GM18519 (cell line): Measurements from ENCODE around the gene CATSPER2.
A peak's percentile ranks its signal among the peaks of the same experiment; 100 is the strongest.
"Not testable (repeated sequence)": the region's sequence is repeated elsewhere in the genome, so short reads cannot be mapped to it uniquely, and the experiment has no call there.

ENCODE experiments used
- ATAC-seq: cut with Tn5 transposase; IDR thresholded peaks from one replicate; pipeline ENCODE4 v1.9.1; 2021; ENCODE audit warnings: mild to moderate bottlenecking, moderate library complexity; ENCODE audit not compliant: unreplicated experiment, low FRiP score

Gene CATSPER2

GRCh38 chr15:43648649-43649429 is at the start of gene CATSPER2:
Gene CATSPER2 (minus strand): TSS chr15:43648844. CDS start chr15:43648061, 783 bp downstream.
- no peak for ATAC-seq

DNA sequence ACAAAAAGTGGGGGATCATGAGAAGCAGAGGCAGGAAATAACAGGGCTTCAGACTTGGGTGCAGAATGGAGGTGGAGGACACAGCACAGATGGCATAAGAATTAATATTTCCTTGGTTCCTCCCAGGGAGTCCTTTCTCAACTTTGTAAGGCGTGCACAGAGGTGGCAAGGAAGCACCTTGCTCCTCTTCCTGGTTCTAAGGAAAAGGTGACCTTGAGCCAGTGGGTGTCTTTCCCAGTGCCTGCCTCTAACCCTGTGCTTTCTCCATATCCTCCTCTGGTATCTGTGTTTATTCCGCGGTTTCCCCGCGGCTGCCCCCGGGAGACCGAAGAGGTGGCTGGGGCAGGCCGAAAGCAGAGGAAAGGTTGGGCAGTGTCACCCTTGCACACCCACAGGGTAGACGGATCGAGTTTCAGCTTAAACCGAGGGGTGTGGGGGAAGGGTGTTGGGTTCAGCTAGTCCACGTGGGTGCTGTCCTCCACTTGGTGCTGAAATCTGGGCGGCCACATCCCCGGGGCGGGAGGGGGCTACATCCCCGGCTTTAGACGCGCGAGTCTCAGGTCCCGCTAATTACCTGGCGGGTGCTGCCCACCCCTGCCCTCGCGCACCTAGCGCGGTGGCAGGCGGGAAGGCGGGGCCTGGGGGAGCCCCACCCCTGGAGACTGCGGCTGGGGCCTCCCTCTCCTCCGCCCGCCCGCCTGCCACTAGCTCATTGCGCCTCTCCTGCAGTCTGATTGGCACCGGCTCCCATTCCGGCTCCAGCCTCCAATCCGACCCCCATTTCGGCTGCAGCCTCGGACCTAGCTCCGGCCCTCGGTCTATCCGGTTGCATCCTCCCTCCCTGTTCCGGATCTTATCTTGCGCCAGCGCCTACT is 44.7 kb upstream of the CATSPER2 start, which contains the start of gene CKMT1A:
Gene CKMT1A, plus strand, starts transcription at position 712 of the 875 bp plus-strand sequence. CDS start 192 bp downstream, outside the sequence.
- not testable (repeated sequence) for ATAC-seq

DNA sequence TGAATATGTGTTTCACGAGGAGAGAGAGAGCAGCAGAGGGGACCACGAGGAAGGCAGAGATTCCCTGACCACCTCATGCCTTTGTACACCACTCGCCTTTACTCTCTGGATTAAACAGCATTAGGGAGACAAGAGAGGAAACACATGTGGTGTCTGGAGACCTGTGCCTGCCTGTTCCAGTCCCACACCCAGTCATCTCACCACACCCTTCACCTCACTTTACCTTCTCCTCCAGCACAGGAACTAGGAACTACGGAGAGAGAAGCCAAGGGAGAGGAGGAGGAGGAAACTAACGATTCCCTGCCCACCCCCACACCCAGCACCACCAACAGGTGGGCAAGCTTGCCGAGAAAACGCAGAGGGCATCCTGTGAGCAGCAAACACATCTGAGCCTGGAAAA is 44.0 kb upstream of the CATSPER2 start:
- not testable (repeated sequence) for ATAC-seq

DNA sequence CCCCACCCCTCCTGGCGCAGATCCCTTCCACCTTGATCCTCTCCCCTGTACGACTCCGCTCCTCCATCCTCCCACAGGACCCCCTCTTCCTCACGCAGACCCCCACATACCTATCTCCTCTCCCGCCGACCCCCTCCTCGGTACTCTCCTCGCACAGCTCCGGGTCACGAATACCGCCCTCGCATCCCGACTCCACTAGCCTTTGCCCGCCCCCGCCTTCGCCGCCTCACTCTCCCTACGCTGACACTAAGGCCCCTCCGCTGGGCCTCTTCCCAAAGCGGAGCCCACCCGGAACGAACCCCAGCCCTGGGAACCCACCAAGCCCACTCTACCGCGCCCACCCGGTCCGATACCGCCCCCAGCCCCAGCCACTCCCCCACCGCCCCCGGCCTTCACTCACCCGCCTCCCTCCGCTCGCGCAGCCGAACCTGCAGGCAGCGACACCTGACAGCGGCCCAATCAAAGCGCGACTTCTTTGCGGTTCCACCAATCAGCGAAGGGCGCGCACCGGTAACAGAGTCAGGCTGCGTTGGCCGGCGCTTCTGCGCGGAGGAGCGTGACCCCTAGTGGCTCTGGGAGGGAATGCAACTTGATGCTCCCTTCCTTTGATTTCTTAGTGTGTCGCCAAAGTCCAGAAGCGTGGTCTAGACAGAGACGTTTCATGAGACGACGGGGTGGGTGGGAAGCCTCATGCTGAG is 41.1 kb upstream of the CATSPER2 start:
- peak; percentile 83 for ATAC-seq

DNA sequence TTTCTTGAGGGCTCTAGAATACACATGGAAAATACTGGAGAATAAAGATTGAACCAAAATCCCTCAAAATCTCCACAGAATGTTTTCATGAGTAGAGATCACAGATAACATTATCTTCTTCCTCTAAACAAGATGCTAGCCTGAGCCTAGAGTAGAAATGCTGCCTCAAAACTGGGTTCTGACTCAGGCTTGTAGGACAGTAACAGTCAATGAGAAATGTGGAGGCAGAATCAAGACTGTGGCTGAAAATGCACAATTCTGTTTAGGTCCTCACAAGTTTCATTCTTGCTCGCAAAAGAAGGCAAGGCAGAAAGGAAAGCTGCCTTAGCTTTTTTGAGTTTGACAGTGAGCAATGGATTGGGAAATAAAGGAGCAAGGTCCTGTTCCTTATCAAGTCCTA is 25.5 kb upstream of the CATSPER2 start:
- ATAC-seq, result not testable (repeated sequence)

DNA sequence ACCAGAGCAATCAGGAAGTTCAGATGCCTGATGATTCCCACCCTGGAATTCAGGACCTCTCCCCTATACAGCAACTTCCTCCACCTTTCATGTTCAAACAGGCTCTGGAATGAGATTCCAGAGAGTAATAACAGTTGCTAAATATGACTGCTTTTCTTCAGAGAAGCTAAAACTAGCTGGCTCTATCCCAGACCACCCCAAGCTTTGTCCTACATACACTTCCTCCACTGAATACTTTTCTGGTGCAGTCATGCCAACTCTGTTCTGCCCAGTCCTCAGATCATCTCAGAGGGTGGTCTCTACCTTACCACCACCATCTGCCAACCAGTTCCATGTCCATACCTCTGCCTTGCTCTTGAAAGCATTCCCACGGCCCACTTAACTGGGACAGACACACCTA is 17.5 kb upstream of the CATSPER2 start:
- not testable (repeated sequence) for ATAC-seq

GRCh38 chr15:43663333-43663732 is 14.7 kb upstream of the CATSPER2 start:
- ATAC-seq, result not testable (repeated sequence)

DNA sequence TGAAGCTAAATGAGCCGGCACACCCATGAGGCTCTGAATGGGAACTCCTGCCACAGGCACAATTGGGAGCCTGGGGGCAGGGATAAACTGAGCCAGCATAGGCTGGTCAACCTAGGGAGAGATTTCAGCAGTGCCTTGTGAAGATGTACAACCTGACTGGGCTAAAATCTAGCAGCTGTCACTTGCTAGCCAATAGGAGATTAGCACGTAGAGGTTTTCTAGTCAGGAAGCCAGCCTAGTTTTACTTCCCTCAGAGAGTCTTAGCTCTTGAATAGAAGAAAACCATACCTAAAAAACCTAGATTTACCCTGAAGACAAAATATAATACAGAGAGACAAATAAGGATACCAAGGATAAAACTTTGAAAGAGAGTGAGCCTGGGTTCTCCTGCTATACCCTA is 13.6 kb upstream of the CATSPER2 start:
- ATAC-seq, result not testable (repeated sequence)

DNA sequence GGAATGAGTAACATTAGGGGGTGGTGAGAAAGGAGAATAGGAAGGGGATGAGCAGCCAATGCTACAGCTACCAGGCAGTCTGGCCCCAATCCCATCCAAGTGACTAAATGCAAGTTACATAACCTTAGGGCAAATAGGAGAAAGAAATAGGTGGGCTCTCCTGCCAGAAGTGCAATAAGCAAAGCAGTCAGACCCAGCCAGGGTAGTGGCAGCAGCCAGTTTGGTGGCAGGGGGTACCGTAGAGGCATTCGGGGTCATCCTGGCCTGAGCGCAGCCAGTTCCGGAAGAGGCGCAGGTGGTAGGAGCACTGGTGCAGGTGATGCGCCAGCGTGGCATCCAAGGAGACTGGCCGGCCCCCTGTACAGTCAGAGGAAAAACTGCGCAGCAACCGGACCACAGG is 11.1 kb upstream of the CATSPER2 start:
- not testable (repeated sequence) for ATAC-seq

- not testable (repeated sequence) for ATAC-seq
Observed at GRCh38 chr15:43649430-43649926, 834 bp upstream of the CATSPER2 start.

DNA sequence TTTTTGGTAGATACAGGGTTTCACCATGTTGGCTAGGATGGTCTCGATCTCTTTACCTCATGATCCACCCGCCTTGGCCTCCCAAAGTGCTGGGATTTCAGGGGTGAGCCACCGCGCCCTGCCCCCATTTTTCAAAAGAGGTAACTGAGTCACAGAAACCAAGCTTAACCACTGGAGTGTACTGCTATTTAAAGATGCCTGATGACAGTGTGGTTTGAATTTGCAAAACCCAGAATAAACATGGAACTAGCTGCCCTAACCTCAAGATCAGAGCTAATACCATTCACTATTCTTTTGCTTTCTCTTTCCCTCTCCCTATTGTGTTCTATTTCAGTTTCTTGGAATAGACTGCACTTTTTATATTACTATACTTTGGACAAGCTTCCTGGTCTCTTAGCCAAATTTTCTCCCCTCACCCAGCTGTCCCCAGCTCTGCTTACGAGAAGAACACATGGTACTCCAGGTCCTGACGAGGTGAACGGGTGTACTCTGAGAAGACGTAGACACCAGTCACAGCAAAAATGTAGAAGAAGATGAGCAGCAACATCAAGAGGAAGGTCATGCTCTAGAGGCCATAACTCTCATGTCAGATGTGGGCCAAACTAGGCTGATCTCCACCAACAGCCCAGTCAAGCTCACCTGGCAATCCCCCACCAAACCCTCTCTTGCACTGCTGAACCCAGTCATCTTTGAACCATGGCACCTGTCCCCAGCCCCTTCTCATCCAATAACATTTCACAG is 10.0 kb downstream of the CATSPER2 start:
- not testable (repeated sequence) for ATAC-seq

GRCh38 chr15:43626937-43627336 is 21.7 kb downstream of the CATSPER2 start:
- not testable (repeated sequence) for ATAC-seq

- no peak for ATAC-seq
Observed at GRCh38 chr15:43625106-43625505, 23.5 kb downstream of the CATSPER2 start.

GRCh38 chr15:43622068-43622799 is 26.4 kb downstream of the CATSPER2 start:
- not testable (repeated sequence) for ATAC-seq

DNA sequence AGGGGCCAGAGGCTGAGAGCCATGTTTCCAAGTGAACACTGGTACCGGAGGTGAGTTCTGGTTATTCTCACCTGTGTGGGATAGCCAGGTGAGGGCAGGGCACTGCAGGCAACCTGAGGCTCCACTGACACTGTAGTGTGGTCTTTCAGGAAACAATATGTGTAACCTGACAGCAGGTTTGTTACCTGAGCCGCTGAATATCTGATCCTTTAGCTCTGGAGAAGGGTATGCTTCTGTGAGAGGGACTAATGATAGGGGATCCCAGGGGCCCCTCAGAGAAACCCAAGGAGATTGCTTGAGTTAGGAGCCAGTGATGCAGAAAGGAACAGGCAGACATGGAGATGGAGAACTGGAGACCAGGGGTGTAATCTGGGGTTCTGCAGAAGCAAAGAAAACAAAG is 29.9 kb downstream of the CATSPER2 start, which contains the start of gene STRC:
Gene STRC, minus strand, starts transcription at position 101 of the 400 bp plus-strand sequence. Its CDS starts 78 bp downstream, at position 23.
- not testable (repeated sequence) for ATAC-seq

DNA sequence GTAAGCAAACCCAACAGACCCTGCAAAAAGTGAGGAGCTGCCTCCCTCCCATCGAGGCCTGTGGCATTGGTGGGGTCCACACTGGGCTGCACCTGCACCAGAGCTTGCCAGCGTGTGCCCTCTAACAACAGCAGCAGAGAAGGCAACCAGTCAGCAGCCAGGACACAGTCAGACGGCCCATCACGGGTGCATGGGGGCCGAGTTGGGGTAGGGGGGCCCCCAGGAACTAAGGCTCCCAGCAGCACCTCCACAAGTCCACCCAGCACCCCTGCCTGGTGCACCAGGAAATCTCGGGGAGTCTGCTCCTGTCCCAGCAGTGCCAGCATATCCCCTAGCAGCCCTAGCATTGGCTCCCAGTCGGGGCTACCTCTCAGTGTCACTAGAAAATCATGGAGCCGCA is 30.9 kb downstream of the CATSPER2 start:
- ATAC-seq, result not testable (repeated sequence)

DNA sequence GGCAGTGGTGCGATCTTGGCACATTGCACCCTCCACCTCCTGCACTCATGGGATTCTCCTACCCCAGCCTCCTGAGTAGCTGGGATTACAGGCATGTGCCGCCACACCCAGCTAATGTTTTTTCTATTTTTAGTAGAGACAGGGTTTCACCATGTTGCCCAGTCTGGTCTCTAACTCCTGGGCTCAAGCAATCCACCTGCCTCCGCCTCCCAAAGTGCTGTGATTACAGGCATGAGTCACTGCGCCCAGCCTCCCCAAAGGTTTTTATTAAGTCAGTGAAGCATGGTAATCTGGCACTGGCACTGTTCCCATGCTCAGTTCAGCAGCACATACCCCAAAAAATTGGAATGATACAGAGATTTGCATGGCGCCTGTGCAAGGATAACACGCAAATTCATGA is 46.4 kb downstream of the CATSPER2 start:
- ATAC-seq, result not testable (repeated sequence)

GRCh38 chr15:43600200-43600599 is 48.4 kb downstream of the CATSPER2 start:
- ATAC-seq, result not testable (repeated sequence)

DNA sequence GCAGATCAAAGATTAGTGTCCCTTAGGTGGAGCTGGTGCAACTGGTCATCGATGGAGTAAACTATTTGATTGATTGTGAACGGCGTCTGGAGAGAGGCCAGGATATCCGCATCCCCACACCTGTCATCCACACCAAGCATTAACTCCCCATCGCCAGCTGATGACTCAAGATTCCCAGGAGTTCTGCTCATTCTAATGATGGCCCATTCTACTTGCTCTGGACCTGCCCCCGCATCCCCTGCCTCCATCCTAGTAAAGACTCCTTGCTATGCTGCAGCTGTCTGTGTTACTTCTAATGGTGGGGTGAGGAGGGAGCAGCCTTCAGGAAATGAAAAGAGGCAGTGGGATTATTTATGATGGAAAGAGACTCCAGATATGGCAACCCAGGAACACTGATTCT is 49.5 kb downstream of the CATSPER2 start:
- ATAC-seq, result not testable (repeated sequence)
